ENCODE measurements around the gene MADCAM1. TPM values are rescaled to one million over a fixed set of nuclear protein-coding genes. Genes with fewer than 3 reads are reported as not detected.
A peak's percentile ranks its signal among the peaks of the same experiment; 100 is the strongest.

MADCAM1 gene
- total RNA-seq, 1 donor from 2014 or later = 0.19 TPM

DNA sequence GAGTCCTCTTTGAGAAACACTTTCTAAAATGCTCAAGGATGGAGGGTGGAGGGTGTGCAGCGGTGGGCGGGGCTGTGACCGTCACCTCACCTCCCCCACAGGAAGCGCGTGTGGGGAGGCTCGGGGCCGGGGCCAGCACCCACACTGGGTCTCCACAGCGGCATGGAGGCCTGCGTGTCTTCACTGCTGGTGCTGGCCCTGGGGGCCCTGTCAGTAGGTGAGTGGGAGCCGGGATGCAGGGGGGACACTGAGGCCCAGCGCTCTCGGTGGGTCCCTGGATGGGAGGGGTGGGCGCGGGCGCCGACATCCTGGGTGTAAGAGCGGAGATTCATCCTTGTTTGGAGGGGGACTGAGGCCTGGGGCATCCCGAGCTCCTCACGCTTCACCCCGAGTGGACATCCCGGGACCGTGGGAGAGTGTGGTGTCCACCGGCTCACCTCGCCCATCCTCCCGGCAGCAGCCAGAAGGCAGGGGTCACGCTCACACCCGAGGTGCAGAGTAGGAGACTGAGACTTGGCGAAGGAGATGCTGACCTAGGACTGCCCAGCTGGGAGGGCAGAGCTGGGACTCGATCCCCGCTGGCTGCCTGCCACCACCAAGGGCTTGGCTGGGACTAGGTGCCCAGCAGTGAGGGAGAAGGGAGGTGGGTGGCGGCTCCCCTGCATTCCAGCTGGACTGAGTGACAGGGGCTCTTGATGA lies 47.8 kb downstream of the MADCAM1 start, which contains the start of gene GZMM:
Gene GZMM (plus strand): TSS at position 144 of the 699 bp plus-strand sequence. CDS start 19 bp downstream, at position 163.
- H3K4me3 Mint-ChIP-seq = peak within 1 kb of the TSS; percentile 87
- intact Hi-C loops (cut with micrococcal nuclease) = no loop called here
- peak within 1 kb of the TSS; percentile 88 for H3K27ac Mint-ChIP-seq
- peaks cover 12% of the 10 kb centered on the region for H3K36me3 Mint-ChIP-seq (ENCODE audit: low read depth)
- H3K4me1 Mint-ChIP-seq = peaks cover 18% of the 10 kb centered on the region
- DNase-seq = peak; percentile 94
- H3K27me3 Mint-ChIP-seq = no peaks in the 10 kb centered on the region
- no peaks in the 10 kb centered on the region for H3K9me3 Mint-ChIP-seq

- Mint-ChIP-seq H3K4me3 (no peak overlapping the region), H3K36me3 (ENCODE audit: low read depth) (peaks cover 11% of the 10 kb centered on the region), H3K9me3 (no peaks in the 10 kb centered on the region), H3K27ac (no peak overlapping the region), H3K27me3 (no peaks in the 10 kb centered on the region), H3K4me1 (peaks cover 18% of the 10 kb centered on the region)
- DNase-seq = no peak
- intact Hi-C loops (cut with micrococcal nuclease) = no loop called here
Measured at GRCh38 chr19:547117-547516, 50.8 kb downstream of the MADCAM1 start.

DNA sequence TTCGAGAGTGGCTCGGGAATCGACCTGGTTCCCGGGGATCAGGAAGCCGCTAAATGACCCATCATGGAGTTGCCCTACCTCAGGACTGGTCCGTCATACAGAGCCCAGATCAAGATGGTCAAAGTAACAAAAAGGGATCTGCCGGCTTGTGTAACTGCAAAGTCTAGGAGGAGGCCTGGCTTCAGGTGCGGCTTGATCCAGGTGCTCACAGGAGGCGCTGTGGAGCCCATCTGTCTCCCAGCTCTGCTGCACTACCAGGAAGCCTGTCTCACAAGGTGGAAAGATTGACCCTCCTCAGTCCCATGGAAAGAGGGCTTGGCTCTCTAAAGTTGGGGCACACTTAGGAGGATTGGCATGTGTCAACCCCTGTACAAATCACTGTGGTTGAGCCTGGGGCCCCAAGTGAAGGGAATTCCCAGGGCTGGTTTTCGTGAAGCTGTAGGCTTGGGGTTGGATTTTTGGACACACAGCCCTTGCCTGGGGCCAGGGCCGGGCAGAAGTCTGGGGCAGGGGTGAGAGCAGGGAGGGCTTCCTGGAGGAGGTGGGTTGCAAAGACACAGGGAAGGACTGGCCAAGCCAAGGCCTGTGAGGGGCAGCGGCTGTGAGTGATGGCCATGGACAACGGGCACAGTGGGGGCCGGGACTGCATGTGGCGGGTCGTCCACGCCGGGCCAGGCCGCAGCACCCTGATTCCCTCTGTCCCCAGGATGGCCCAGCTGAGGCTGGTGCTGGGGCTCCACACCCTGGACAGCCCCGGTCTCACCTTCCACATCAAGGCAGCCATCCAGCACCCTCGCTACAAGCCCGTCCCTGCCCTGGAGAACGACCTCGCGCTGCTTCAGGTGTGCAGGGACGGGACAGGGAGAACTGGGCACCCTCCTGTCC lies 51.8 kb downstream of the MADCAM1 start:
- no peak for DNase-seq
- Mint-ChIP-seq H3K4me3 (no peak overlapping the region), H3K4me1 (peaks cover 18% of the 10 kb centered on the region), H3K27ac (no peak overlapping the region), H3K9me3 (no peaks in the 10 kb centered on the region), H3K36me3 (ENCODE audit: low read depth) (peaks cover 11% of the 10 kb centered on the region), H3K27me3 (no peaks in the 10 kb centered on the region)
- intact Hi-C loops (cut with micrococcal nuclease) = no loop called here

DNA sequence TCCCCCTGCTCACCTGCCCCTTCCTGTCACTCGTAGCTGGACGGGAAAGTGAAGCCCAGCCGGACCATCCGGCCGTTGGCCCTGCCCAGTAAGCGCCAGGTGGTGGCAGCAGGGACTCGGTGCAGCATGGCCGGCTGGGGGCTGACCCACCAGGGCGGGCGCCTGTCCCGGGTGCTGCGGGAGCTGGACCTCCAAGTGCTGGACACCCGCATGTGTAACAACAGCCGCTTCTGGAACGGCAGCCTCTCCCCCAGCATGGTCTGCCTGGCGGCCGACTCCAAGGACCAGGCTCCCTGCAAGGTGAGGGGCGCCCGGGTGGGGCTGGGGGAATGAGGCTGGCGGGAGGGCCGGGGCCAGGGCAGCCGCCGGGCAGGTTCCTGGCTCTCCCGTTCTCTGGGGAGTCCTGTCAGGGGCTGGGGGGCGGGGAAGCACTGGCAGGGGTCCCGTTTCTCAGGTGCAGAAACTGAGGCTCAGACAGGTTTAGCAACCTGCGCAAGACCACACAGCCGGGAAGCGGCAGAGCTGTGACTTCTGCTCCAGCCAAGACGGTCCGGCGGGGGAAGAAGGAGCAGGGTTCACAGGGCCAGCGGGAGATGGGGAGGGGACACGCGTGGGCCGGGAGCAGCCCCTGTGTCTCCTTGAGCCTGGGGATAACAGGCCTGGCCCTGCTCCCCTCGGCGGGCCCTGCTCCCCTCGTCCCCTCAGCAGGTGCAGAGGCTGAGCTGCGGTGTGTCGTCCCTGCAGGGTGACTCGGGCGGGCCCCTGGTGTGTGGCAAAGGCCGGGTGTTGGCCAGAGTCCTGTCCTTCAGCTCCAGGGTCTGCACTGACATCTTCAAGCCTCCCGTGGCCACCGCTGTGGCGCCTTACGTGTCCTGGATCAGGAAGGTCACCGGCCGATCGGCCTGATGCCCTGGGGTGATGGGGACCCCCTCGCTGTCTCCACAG lies 52.9 kb downstream of the MADCAM1 start:
- H3K36me3 Mint-ChIP-seq (ENCODE audit: low read depth) = peaks cover 7% of the 10 kb centered on the region
- no peaks in the 10 kb centered on the region for H3K27me3 Mint-ChIP-seq
- no peaks in the 10 kb centered on the region for H3K9me3 Mint-ChIP-seq
- no peak overlapping the region for H3K4me3 Mint-ChIP-seq
- intact Hi-C loops (cut with micrococcal nuclease) = no loop called here
- no peak for DNase-seq
- peaks cover 10% of the 10 kb centered on the region for H3K4me1 Mint-ChIP-seq
- no peak overlapping the region for H3K27ac Mint-ChIP-seq

- no peak overlapping the region for H3K4me3 Mint-ChIP-seq
- DNase-seq = no peak
- no peaks in the 10 kb centered on the region for H3K27me3 Mint-ChIP-seq
- no peaks in the 10 kb centered on the region for H3K9me3 Mint-ChIP-seq
- intact Hi-C loops (cut with micrococcal nuclease) = no loop called here
- no peaks in the 10 kb centered on the region for H3K36me3 Mint-ChIP-seq (ENCODE audit: low read depth)
- no peak overlapping the region for H3K27ac Mint-ChIP-seq
- H3K4me1 Mint-ChIP-seq = peaks cover 2% of the 10 kb centered on the region
Measured at GRCh38 chr19:554817-555216, 58.5 kb downstream of the MADCAM1 start.

Other genes starting within 250 kb of the MADCAM1 start
- 0.07 and 0.24 TPM in 2 replicates for gene PLPP2, start 205.1 kb upstream of the MADCAM1 start, total RNA-seq
- gene MIER2, start 151.7 kb upstream of the MADCAM1 start, total RNA-seq = 27.6 and 32.0 TPM in 2 replicates
- 0.07 and 0.17 TPM in 2 replicates for gene C2CD4C, start 87.3 kb upstream of the MADCAM1 start, total RNA-seq
- gene SHC2, start 35.5 kb upstream of the MADCAM1 start, total RNA-seq = not detected in 2 replicates
- gene TPGS1, start 11.0 kb downstream of the MADCAM1 start, total RNA-seq = 13.5 and 15.6 TPM in 2 replicates
- 52.8 and 55.0 TPM in 2 replicates for gene CDC34, start 35.3 kb downstream of the MADCAM1 start, total RNA-seq
- gene GZMM, start 47.6 kb downstream of the MADCAM1 start, total RNA-seq = 37.6 and 40.9 TPM in 2 replicates
- gene BSG, start 76.1 kb downstream of the MADCAM1 start, total RNA-seq = 291 and 297 TPM in 2 replicates
- 1.1 TPM in 2 replicates for gene HCN2, start 93.4 kb downstream of the MADCAM1 start, total RNA-seq
- 103 and 104 TPM in 2 replicates for gene POLRMT, start 137.1 kb downstream of the MADCAM1 start, total RNA-seq
- not detected in 2 replicates for gene FGF22, start 143.4 kb downstream of the MADCAM1 start, total RNA-seq
- gene RNF126, start 166.7 kb downstream of the MADCAM1 start, total RNA-seq = 109 and 110 TPM in 2 replicates
- 7.2 and 7.7 TPM in 2 replicates for gene FSTL3, start 179.9 kb downstream of the MADCAM1 start, total RNA-seq
- gene PRSS57, start 199.0 kb downstream of the MADCAM1 start, total RNA-seq = not detected in 2 replicates
- 0.24 TPM in 1 of 2 replicates, not detected in the other for gene PALM, start 212.4 kb downstream of the MADCAM1 start, total RNA-seq